ENCODE measurements around the gene GPA33.

The GPA33 gene

DNA sequence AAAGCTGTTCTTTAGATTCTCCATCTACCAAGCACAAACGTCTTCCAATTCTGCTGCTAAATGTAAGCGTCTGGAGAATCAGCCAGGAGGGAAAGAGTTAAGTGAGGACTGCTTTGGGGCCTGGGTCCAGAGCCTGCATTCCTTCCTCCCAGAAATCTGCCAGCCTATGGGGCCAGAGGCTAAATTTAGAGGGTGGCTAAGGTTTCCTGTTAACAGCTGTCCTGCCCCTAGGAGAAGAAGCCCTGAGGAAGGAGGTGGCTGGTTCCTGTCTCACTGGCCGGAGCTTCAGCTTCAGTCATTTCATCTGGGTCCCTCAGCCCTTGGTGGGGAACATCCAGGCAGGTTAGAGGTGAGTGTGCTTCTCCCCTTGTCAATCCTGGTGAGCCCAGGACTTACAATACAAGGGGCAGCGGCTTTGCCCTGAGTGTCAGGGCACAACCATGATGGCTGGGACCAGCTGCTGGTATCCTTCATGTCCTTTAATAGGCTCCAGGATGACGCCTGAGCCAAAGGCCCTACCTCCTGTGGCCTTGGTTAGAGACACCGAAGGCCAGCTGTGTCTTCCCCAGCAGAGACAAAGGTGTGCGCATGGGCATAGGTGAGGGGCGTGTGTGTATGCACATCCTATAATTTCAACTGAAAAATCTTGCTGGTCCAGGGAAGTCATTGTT, 3.8 kb upstream of the GPA33 start, which contains the start of gene STYXL2:
TSS of gene STYXL2 (plus strand) at position 230 of the 671 bp plus-strand sequence. CDS start 775 bp downstream, outside the sequence.
- no peak within 1 kb of the TSS for H3K4me3 ChIP-seq (ENCODE audit: low read depth, low read length)
- TF ChIP-seq POLR2A (IDR thresholded peaks at IDR 0.05; ENCODE audit: extremely low read depth, insufficient read length) (no peak), MYC (IDR thresholded peaks at IDR 0.05; ENCODE audit: low read depth, low read length) (no peak)
- TF ChIP-seq, protein P1, sequence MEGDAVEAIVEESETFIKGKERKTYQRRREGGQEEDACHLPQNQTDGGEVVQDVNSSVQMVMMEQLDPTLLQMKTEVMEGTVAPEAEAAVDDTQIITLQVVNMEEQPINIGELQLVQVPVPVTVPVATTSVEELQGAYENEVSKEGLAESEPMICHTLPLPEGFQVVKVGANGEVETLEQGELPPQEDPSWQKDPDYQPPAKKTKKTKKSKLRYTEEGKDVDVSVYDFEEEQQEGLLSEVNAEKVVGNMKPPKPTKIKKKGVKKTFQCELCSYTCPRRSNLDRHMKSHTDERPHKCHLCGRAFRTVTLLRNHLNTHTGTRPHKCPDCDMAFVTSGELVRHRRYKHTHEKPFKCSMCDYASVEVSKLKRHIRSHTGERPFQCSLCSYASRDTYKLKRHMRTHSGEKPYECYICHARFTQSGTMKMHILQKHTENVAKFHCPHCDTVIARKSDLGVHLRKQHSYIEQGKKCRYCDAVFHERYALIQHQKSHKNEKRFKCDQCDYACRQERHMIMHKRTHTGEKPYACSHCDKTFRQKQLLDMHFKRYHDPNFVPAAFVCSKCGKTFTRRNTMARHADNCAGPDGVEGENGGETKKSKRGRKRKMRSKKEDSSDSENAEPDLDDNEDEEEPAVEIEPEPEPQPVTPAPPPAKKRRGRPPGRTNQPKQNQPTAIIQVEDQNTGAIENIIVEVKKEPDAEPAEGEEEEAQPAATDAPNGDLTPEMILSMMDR (IDR thresholded peaks at IDR 0.05; ENCODE audit: low read depth, low read length): no peak
- TF ChIP-seq, protein P2, sequence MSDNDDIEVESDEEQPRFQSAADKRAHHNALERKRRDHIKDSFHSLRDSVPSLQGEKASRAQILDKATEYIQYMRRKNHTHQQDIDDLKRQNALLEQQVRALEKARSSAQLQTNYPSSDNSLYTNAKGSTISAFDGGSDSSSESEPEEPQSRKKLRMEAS (IDR thresholded peaks at IDR 0.05; ENCODE audit: low read depth, low read length): no peak
- DNase-seq (ENCODE audit: low read depth): no peak

DNA sequence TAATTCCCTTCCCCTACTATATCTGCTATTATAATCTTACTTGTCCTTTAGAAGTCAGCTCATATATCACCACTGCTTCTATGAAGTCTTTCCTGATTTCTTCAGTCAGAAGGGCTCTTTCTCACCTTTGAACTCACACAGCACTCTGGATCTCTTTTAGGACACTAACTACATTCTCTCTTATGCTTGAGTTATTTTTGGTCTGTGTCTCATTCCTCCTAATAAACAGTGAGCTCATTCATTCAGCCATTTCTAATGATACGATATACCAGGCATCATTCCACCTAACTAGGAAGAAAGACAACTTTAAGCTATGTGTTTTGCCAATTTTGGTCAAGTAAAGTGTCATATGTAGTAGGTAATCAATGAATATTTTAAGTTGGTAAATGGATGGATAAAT, 2.5 kb upstream of the GPA33 start:
- no peak overlapping the region for H3K4me3 ChIP-seq (ENCODE audit: low read depth, low read length)
- TF ChIP-seq MYC (IDR thresholded peaks at IDR 0.05; ENCODE audit: low read depth, low read length) (no peak), POLR2A (IDR thresholded peaks at IDR 0.05; ENCODE audit: extremely low read depth, insufficient read length) (no peak)
- TF ChIP-seq, protein P2 (IDR thresholded peaks at IDR 0.05; ENCODE audit: low read depth, low read length): no peak
- TF ChIP-seq, protein P1 (IDR thresholded peaks at IDR 0.05; ENCODE audit: low read depth, low read length): no peak
- no peak for DNase-seq (ENCODE audit: low read depth)

DNA sequence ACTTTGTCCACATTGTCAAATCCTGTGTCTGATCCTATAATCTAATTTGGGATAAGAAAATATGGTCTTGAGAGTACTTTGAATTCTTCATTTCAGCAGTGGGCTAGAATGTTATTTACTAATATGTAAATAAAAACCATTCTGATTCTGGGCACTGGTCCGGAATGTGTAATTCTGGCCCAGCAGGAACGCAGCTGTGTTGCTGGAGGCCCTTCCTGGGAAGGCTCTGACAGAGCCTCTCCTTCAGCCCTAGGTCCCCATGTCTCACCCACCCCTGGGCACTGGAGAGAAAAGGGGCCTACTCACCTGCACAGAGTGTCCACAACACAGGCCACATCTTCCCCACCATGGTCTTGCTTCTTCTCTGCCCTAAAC, 251 bp downstream of the GPA33 start:
- TF ChIP-seq MYC (IDR thresholded peaks at IDR 0.05; ENCODE audit: low read depth, low read length): no peak
- TF ChIP-seq, protein P2 (IDR thresholded peaks at IDR 0.05; ENCODE audit: low read depth, low read length): no peak
- TF ChIP-seq, protein P1 (IDR thresholded peaks at IDR 0.05; ENCODE audit: low read depth, low read length): no peak
- TF ChIP-seq POLR2A (IDR thresholded peaks at IDR 0.05; ENCODE audit: extremely low read depth, insufficient read length): no peak

DNA sequence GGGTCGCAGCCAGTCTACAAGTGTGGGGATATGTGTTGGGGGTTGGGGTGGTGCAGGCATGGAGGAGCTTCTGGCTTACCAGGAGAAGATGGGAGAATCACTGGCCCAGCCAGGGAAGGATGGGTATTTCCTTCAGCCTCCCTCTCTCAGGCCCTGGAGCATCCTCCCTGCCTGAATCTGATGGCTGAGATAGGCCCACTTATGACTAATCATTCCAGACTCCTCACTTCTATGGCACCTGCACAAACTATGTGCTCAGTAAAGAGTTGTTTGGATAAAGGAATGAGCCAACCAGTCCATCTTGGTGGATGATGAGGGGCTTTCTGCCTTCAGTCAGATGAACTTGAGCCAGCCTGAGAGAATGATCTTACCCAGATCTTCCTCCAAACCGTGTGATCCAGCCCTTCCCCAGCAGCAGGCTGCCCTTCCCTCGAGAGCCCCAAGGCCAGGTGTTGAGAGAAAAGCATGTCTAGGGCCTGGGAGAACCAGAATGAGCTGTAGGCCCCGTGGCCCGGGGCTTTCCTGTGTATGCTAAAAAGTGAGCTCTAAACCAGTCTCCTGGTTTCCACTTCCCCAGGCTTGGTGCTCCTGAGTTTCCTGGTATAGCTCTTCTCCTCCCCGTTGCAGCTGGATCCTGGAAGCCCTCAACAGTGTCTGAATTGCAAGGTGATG, 1.3 kb downstream of the GPA33 start:
- DNase-seq (ENCODE audit: low read depth): no peak
- TF ChIP-seq, protein P1 (IDR thresholded peaks at IDR 0.05; ENCODE audit: low read depth, low read length): no peak
- TF ChIP-seq POLR2A (IDR thresholded peaks at IDR 0.05; ENCODE audit: extremely low read depth, insufficient read length) (no peak), MYC (IDR thresholded peaks at IDR 0.05; ENCODE audit: low read depth, low read length) (no peak)
- TF ChIP-seq, protein P2 (IDR thresholded peaks at IDR 0.05; ENCODE audit: low read depth, low read length): no peak

More for the DNA sequence above, 251 bp downstream of the GPA33 start:
- DNase-seq (ENCODE audit: low read depth): no peak
- H3K4me3 ChIP-seq (ENCODE audit: low read depth, low read length): no peak overlapping the region

DNA sequence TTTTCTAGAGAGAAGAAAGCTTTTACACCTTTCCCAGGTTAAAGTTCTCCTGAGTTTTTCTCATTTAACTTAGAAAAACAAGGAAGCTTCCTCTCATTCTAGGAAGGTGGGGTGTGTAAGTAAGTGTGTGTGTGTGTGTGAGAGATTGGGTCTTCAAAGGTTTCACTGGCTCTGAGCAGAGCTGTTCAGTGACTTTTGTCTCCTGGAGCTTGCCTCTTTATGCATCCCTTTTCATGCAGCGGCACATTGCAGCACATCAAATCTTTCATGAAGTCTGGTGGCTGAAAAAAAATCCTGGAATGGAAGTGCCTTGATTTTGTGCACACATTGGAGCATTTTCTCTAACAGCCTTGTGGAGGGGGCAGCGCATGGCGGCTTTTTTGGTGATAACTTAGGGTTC, 3.4 kb downstream of the GPA33 start:
- DNase-seq (ENCODE audit: low read depth): no peak
- TF ChIP-seq, protein P2 (IDR thresholded peaks at IDR 0.05; ENCODE audit: low read depth, low read length): no peak
- TF ChIP-seq POLR2A (IDR thresholded peaks at IDR 0.05; ENCODE audit: extremely low read depth, insufficient read length) (no peak), MYC (IDR thresholded peaks at IDR 0.05; ENCODE audit: low read depth, low read length) (no peak)
- TF ChIP-seq, protein P1 (IDR thresholded peaks at IDR 0.05; ENCODE audit: low read depth, low read length): no peak
- H3K4me3 ChIP-seq (ENCODE audit: low read depth, low read length): no peak overlapping the region

More for the DNA sequence above, 1.3 kb downstream of the GPA33 start:
- H3K4me3 ChIP-seq (ENCODE audit: low read depth, low read length): no peak overlapping the region

Data from NB4 (cell line).